Kidney epithelial cell (primary cell): ENCODE measurements around the gene SLC8A1. TPM values are rescaled to one million over a fixed set of nuclear protein-coding genes. Genes with fewer than 3 reads are reported as not detected.

ENCODE experiments used
- DNase-seq: peaks from one replicate; pipeline ENCODE4 v3.0.0-alpha.2; 2010; ENCODE audit warnings: low read depth
- H3K27me3 ChIP-seq: 2 replicates; pipeline ENCODE4 v1.6.0; 2011; ENCODE audit warnings: low read length; ENCODE audit not compliant: control insufficient read depth, insufficient read depth
- H3K36me3 ChIP-seq: 2 replicates; pipeline ENCODE4 v1.5.1; 2011; ENCODE audit warnings: low read length; ENCODE audit not compliant: control insufficient read depth, insufficient read depth
- H3K4me3 ChIP-seq: 2 replicates; pipeline ENCODE4 v1.5.1; 2011; ENCODE audit warnings: low read depth, mild to moderate bottlenecking, control low read depth, low read length
- CTCF ChIP-seq: IDR thresholded peaks from 2 replicates; pipeline ENCODE4 v1.5.1; 2011; ENCODE audit warnings: mild to moderate bottlenecking, moderate library complexity, low read length, control low read depth, inconsistent platforms; ENCODE audit not compliant: insufficient read depth, poor library complexity, severe bottlenecking
- total RNA-seq: library from RNA; depleted of rRNA; stranded (reverse); fragments of >200 nt; gene quantifications from 2 replicates; pipeline ENCODE4 v1.2.3, GENCODE V29; 2015

Gene SLC8A1
- total RNA-seq, 1 donor from 2014 or later, result 3.2 TPM

- TF ChIP-seq CTCF, result no peak
- DNase-seq, result no peak
- no peak overlapping the region for H3K4me3 ChIP-seq
- no peaks in the 10 kb centered on the region for H3K27me3 ChIP-seq
- H3K36me3 ChIP-seq, result no peaks in the 10 kb centered on the region
Measured at GRCh38 chr2:40097691-40098385, 354.1 kb downstream of the SLC8A1 start.

- DNase-seq, result no peak
- Histone ChIP-seq H3K27me3 (no peaks in the 10 kb centered on the region), H3K36me3 (no peaks in the 10 kb centered on the region), H3K4me3 (no peak overlapping the region)
- TF ChIP-seq CTCF, result no peak
Measured at GRCh38 chr2:40096360-40096759, 355.5 kb downstream of the SLC8A1 start.

- H3K36me3 ChIP-seq, result no peaks in the 10 kb centered on the region
- TF ChIP-seq CTCF, result no peak
- H3K4me3 ChIP-seq, result no peak overlapping the region
- DNase-seq, result no peak
- H3K27me3 ChIP-seq, result no peaks in the 10 kb centered on the region
Measured at GRCh38 chr2:40095000-40095399, 356.9 kb downstream of the SLC8A1 start.

GRCh38 chr2:40094451-40094850, 357.4 kb downstream of the SLC8A1 start:
- H3K4me3 ChIP-seq, result no peak overlapping the region
- no peak for TF ChIP-seq CTCF
- no peaks in the 10 kb centered on the region for H3K27me3 ChIP-seq
- H3K36me3 ChIP-seq, result no peaks in the 10 kb centered on the region
- no peak for DNase-seq

- DNase-seq, result no peak
Measured at GRCh38 chr2:40093021-40093675, 358.7 kb downstream of the SLC8A1 start.

More at GRCh38 chr2:40093021-40093675, 358.7 kb downstream of the SLC8A1 start:
- no peak overlapping the region for H3K4me3 ChIP-seq
- no peaks in the 10 kb centered on the region for H3K36me3 ChIP-seq
- H3K27me3 ChIP-seq, result no peaks in the 10 kb centered on the region
- TF ChIP-seq CTCF, result no peak
